Fibroblast of upper back skin (primary cell): ENCODE data around the gene BRINP3.
"Not testable (repeated sequence)": the region's sequence is repeated elsewhere in the genome, so short reads cannot be mapped to it uniquely, and the experiment has no call there.

Experiments used
- DNase-seq: peaks from one replicate; pipeline ENCODE4 v3.0.0-alpha.2; 2013

BRINP3 gene

DNA sequence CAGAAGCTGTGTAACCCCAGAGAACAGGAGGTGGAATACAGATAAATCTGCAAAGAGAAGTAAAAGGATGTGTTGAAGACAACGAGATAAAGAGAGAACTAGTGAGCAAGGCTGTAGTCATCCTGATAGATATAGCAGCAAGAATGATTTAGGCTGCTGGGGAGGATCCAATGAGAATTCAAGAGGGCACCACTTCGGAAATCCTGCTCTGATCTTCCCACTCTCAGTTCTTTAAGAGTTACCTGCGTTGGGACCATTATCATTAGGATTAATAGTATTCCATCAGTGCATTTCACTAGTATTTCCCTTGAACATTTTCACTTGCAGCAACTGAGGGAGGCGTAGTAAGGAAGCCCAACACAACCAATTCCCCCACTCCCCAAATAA lies at the start of gene BRINP3:
TSS of gene BRINP3 (minus strand) at position 103 of the 387 bp plus-strand sequence.
- DNase-seq = no peak

DNA sequence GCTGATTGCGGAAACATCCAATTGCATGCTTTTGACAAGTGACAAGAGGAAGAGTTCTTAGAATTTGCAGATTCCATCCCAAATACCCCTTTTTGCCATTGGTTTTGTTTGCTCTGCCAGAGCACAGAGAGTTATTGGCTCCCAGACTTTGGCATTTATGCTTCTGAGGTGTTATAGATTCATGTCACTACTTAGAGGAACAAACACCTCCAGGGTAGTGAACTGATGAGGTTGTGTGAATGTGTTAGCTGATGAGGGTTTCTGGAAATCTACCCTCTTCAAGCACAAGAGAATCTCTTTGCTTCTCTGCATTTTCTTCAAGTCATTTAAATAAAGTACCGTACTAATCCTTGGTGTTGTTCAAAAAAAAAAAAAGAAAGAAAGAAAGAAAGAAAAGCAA lies 33.9 kb upstream of the BRINP3 start:
- DNase-seq = no peak

DNA sequence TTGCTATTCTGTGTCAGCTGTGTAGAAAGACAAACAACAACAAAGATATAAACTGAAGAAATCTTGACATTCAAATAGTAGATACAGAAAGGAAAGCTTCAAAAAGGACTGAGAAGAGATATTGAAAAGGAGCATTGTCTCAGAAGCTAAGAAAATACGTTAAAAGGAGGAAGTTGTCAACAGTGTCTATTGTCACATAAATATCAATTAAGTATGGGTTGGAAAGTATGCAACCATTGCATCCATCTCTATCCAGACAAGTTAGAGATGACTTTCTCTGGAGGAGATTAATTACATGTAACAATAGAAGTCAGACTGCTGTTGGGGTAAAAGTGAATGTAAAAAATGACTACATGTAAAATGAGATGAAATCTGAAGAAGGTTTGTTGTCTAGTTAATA lies 29.7 kb upstream of the BRINP3 start:
- DNase-seq = no peak

DNA sequence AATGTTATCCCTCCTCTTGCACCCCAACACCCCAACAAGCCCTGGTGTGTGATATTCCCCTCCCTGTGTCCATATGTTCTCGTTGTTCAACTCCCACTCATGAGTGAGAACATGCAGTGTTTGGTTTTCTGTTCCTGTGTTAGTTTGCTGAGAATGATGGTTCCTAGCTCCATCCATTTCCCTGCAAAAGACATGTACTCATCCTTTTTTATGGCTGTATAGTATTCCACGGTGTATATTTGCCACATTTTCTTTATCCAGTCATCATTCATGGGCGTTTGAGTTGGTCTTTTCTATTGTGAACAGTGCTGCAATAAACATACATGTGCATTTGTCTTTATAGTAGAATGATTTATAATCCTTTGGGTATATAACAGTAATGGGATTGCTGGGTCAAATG lies 26.9 kb upstream of the BRINP3 start:
- DNase-seq = not testable (repeated sequence)

DNA sequence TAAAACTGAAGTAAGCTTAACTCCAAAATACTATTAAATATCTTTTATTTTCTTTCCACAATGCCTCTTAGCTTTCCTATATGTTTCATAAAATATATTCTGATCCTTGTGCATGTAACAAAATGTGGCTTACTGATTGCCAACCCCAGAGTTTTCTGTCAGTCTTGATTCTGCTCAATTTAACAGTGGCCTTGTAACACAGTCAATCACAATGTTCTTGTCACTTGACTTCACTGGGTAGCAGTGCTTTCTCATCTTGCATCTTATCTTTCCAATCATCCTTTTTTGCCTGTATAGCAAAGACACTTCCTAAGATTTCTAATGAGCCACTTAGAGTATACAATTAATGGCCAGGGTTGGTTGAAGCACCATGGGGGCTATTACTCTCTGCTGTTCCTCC lies 19.9 kb upstream of the BRINP3 start:
- DNase-seq = no peak

DNA sequence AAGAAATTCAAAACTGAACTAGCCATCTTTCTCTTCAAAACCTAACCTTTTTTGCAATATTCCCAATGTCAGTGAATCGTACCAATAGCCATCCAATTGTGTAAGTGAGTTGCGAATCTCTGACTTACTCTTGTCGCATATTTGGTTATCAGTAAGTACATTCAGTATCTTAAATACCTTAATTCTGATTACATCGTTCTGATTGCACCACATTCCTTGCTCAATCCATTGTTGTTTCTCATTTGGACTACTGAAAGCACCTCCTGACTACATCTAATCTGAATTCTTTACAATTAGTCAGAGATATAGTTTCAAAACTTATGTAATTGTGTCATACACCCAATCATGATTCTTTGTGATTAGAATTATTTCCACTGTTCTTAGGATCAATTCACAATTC lies 16.8 kb upstream of the BRINP3 start:
- DNase-seq = no peak

DNA sequence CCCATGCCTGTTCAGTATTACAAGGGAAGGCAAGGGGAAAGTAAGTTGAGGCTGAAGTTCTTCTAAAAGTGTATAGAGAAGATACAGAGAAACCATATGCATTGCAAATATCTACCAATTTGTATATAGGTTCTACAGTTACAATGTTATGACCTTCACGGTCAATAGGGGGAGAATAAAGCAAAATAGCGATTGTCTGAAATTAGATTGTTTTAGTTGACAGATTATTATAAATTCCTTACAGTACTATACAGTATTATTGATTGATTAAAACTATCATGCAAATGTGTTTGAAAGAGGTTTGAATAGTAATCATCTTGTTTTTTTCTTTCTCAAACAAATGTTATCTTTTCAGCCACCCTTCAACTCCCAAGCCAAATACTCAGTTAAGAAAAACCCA lies 13.7 kb upstream of the BRINP3 start:
- DNase-seq = no peak

DNA sequence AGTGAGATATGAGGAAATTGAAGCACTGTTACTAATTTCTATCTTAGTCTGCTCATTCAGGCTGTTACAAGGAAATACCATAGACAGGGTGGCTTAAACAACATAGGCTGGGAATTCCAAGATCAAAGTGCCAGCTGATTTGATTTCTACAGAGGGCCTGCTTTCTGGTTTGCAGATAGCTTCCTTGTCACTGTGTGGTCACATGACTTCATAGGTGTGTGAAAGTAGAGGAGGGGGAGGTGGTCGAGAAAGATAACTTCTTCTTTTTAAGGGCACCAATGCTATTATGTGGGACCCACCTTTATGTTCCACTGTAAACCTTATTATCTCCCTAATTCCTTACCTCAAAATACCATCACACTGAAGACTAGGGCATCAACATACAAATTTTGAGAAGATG lies 6.4 kb upstream of the BRINP3 start:
- DNase-seq = no peak

DNA sequence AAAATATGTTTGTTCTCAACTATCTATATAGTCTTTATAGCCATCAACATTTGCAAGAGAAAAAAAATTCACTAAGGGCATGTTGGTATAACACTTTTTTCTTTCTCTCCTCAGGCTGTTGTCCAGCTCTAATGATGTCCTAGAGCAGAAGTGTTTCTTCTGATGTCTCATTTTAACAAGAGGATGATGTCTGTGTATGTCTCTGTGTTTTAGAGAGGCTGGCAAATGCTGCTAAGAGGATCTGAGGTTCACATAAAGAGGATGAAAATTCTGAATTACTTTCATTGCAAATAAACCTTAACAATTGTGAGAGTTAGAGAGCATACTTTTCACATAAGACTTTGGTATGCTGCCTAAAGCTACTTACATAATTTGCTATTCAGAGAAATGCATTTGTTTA lies 2.6 kb upstream of the BRINP3 start:
- no peak for DNase-seq

DNA sequence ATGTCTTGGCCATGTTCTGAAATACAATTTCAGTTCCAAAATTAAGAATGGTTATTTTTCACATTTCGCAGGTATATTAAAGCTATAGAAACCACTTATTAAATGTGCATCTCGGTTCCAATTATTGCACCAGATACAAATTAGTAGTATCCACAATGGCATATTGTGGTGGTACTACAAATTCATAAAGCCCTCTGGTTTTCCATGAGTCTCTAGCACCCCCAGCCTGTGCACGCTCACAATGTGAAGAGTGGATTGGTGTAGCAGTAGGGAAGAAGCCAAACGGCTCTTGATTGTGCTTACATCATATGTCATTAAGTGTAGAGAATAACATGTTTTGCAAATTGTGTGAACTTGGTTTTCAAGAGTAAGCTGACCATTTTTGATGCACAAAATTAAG lies 1.9 kb upstream of the BRINP3 start:
- DNase-seq = no peak

DNA sequence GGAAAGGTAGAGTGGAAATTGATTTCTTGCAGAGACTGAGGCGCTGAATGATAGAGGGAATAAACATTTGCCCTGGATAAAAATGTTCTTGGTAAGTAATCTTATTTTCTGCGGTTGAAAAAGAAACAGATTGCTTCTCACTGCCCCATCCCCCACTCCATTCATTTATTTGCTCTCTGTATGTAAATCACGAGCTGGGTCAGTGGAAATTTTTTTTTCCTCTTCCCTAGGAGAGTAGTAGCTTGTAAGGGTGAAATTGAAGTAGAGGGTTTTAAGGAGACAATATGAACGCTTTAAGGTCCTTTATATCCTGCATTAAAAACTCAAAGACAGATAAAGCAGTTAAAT lies 1.4 kb upstream of the BRINP3 start:
- no peak for DNase-seq

DNA sequence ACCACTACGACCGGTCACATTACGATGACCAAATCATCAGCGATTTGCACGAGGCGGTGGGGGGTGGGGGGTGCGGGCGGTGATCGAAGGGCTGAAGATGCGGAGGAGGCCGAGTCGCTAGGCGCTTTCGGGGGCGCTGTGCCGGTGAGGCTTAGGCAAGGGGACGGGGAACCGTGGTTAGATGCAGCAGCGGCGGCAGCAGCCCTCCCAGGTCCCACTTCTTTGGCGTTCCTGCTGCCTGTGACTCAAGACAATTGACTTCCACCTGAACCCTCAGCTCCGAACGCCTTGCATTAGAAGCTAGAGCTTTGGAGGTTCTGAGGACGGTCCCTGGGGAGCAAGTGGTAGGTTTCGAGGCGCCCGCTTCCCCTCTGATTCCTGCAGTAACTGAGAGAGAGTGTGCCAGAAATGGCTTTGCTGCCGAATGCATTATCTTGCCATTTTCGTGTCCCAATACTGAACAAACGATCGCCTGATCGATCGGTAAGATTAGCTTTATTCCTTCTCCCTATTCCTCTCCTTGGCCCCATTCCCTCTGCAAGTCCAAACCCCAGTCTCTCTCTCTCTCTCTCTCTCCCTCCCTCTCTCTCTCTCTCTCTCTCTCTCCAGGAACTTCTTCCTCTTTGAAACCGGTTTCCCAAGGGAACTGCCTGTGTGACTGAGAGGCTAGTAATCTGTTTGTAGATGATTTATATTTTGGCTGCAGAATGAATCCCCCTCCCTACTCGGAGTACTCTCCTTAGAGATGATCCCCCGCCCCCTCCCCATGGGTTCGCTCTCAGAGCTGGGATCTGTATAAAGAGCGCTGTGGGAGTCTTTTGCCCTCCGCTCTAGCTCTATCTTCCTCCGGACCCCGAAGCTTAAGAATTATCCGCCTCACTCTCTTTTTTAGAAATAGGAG lies 735 bp upstream of the BRINP3 start:
- peak; percentile 40 for DNase-seq

DNA sequence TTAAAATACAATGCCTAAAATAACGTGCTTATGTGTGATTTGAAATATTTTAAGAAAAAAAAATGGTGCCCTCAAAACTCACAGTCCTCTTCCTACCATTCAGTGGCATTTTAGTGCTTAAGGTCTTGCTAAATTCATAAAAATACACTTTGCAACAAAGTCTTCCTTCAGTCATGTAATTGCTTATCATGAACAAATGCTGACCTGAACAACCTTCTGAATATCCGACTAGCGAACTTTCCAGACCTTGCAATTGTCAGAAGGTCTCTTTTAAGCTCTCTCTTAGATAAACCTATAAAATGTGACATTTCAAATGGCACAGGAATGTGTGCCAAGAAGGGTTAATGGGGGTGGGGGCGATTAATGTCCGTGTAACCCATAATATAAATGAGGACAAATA lies 858 bp downstream of the BRINP3 start:
- no peak for DNase-seq

DNA sequence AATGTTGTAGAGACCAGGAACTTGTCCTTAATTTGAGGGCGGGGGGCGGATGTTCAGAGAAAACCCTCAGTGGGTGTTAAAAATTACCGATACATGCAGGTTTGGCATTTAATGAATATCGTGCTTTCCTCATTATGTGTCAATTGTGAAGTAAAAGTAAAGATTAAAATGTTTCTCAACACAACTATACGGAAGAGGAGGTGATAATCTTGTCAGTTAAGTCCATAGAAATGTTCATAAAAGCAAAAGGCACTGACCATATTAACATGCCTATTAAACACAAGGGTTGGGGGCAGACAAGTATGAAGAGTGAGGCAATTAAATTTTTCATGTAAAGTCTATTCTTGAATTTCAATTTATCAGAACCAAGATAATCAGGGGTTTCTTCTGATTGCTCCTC lies 1.3 kb downstream of the BRINP3 start:
- no peak for DNase-seq

DNA sequence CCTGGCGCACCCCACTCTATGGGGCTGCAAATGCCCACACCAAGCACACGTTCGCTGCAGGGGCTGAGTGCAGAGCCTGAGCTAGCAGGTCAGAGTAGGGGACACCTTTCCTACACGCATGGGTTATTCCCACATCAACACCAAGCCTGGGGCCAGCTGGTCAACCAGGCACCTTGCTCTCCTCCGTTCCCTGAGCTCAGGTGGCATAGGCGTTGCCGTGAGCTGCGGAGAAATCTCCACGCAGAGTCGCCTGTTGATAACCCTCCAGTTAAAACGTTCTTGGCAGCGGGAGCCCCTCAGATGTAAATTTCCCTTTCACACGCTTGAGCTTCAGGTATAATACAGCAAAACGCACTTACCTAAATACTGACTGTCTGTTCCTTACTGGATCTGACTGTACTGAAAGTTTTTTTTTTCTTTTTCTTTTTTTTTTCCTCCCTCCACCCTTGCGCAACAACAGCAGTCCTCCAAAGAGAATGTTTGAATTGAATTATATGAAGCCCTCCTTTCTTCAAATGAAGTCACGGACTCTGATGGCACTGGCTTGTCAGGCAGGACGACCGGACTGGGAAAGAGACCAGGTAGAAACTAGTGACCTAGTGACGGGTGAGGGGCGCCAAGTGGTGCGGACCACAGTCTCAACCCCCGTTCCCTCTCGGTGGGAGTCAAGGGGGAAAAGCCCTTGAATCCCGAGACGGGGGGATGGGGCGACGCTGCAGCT lies 2.1 kb downstream of the BRINP3 start:
- no peak for DNase-seq

DNA sequence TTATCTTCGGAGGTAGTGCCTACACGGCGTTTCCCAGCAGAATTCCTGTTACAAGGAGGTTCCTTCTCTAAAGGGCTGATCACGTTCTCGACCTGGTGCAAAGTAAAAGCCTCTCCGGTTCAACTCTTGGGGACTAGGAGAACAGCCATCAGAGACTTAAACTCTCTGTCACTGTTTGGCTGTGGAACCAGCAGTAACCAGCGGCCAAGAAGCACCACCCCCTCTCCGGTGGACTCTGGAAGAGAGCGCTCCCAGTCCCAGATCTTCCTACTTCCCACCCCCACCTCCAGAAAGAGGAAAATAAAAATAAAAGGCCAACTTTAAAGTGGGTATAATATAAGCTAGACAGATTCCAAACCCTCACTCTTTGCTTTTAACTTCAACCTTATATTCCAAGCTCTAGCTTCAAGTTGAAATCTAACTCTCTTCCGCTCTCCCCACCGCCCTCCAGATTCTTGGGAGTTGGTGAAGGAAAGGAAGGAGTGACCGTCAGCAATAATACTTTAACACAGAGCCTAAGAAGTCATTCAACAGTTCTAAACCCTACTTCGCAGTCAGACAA lies 2.9 kb downstream of the BRINP3 start:
- no peak for DNase-seq

DNA sequence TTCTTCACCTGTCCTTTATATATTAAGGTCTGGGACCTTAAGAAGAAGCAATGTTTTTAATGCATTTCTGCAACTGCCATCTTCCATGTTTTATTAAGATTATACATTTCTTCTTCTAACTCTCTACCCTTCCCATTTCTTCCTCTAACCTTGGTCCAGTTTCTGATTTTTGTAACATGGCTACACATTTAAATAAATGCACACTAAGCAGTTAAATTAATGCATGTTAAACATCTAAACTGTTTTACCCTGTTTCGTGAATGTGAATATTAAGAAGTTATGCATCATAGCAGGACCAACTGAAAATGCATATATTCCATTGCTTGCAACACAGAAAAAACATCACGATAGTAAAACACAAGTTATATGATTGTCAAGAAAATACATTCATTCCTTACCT lies 3.7 kb downstream of the BRINP3 start:
- no peak for DNase-seq

DNA sequence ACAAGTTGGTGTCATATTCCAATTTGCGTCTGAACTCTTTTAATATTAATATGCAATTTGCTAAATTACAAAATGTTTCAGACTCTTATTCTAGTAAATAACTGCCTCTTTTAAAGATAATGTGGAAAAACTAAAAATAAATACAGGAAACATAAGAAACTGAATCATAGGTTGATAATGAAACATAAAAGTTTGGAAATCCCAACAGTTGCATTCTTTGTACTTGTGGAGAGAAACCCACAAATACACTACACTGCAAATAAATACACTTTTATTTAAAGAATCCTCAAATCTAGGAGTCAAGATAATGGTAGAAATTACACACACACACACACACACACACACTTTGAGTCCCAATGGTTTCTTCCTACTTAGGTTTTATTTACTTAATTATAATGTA lies 5.2 kb downstream of the BRINP3 start:
- DNase-seq = no peak

DNA sequence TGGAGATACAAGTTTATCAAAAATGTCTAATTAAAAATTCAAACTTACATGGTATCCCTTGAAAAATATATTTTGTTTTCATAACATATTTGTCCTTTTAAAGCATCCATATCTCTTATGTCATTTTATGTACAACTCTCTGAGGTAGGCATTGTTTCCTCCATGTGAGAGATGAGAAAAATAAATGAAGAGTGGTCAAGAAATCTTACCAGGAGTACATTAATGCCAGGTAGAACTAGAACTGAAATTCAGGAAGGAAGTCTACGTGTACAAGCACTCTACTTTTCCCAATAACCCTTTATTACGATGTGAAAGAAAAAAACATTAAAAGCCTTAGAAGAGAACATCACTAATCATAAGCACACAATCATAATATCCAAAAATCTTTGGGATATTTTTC lies 5.6 kb downstream of the BRINP3 start:
- no peak for DNase-seq

DNA sequence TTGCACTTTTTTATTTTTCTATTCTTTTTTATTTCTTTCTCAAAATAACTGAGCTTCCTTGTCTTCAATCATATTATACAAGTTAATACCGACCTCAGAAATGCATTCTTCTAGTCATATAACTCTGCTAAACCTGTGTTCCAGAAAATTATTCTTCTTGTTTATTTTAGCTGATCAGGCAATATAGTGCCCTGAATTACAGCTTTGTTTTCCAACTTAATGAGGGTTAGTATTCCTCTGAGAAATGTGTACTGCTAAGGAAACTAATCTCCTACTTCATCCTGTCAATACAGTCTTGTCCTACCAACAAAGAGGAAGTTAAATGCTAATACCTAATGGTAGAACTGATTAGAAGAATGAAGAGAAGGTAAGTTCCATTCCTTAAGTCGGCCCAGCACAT lies 13.0 kb downstream of the BRINP3 start:
- no peak for DNase-seq

DNA sequence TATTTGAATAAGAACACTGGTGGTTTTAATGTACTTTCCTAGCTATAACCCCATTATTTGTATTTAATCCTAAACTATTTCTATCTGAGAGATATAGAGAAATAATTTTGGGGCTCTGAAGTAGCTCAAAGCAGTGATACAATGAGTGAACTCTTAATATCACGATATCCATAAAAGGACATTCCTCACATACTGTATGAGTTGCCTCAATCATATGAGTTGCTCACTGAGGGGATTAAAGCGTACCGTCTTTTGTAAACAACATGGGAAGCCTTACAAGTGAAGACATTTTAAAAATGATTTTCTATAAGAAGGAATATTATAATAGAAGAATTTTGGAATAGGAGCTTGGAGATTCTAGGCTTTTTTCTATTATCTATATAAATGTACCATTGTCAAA lies 21.5 kb downstream of the BRINP3 start:
- no peak for DNase-seq

DNA sequence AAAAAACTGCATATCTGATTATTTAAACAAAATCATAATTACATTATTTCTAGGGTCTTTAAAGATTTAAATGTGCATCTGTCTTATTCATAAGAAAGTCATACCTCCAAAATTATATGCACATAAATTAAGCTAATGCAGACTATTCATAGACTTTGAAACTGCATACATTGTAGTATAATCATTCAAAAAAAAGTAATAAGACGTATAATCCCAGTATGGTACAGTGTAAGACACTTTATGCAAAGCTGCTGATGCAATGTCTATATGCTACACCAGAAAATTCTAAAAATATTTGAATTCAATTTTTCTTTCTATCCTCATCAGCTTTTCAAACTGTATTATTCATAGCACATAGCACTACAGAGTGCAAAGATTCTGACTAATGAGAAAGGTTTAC lies 22.0 kb downstream of the BRINP3 start:
- no peak for DNase-seq

DNA sequence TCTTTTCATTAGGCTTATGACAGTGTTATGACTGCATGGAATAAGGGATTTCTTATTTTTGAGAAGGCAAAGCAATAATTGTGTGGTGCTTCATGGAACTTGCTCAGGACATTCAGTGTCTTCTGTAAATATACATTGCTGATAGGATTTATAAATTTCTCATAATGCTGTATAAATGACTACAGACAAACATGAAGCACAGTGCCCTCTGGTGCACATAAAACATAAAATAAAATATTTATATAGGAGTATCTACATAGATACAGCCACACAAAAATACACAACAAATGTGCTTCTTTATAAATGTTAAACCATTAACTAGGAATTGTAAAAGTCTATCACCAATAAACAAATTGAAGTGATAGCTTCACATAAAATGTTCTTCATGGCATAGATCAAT lies 24.1 kb downstream of the BRINP3 start:
- DNase-seq = no peak

DNA sequence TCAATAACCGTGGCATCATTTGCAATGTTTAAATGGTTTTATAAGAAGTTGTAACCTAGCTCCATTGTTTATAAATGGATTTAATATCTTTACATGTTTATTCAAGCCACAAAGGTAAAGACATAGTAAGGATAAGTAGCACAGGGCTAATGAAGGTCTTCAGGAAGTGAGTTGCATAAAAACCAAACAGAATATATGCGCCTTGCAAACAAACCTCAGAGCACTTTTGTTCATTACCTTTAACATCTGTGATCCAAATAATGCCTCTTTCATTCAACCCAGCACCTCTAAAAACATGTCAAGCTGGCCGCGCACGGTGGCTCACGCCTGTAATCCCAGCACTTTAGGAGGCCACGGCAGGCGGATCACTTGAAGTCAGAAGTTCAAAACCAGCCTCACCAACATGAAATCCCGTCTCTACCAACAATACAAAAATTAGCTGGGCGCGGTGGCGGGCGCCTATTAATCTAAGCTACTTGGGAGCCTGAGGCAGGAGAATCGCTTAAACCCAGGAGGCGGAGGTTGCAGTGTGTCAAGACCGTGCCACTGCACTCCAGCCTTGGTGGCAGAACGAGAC lies 25.3 kb downstream of the BRINP3 start:
- DNase-seq = no peak
